CD4-positive, alpha-beta T cell treated with Interleukin-17A for 4 hours (primary cell): ENCODE results near the gene POLR2A.

Experiments
- DNase-seq: peaks from one replicate; pipeline ENCODE4 v3.0.0-alpha.2; 2020; ENCODE audit warnings: mixed read lengths

The POLR2A gene

DNA sequence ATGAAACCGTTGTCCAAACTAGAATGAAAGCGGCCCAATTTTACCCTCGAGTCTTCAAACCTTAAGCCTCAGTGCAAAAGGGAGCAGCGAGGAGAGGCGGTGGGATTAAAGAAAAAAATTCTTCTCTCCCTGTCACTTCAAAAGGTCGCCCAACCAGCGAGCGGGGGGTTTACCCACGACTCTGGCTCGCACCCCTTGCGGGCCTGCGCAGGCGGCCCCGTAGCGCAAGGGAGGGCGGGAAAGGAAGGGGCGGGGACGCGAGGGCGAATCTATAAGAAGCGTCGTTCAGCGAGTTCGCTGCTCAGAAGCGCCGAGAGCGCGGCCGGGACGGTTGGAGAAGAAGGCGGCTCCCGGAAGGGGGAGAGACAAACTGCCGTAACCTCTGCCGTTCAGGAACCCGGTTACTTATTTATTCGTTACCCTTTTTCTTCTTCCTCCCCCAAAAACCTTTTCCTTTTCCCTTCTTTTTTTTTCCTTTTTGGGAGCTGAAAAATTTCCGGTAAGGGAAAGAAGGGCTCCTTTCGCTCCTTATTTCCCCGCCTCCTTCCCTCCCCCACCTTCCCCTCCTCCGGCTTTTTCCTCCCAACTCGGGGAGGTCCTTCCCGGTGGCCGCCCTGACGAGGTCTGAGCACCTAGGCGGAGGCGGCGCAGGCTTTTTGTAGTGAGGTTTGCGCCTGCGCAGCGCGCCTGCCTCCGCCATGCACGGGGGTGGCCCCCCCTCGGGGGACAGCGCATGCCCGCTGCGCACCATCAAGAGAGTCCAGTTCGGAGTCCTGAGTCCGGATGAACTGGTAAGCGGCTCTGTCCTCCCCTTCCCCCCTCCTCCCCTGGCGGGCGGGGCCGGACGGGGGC lies at the start of gene POLR2A:
TSS of gene POLR2A (plus strand) at position 300 of the 852 bp plus-strand sequence.
- peak; percentile 98 for DNase-seq

DNA sequence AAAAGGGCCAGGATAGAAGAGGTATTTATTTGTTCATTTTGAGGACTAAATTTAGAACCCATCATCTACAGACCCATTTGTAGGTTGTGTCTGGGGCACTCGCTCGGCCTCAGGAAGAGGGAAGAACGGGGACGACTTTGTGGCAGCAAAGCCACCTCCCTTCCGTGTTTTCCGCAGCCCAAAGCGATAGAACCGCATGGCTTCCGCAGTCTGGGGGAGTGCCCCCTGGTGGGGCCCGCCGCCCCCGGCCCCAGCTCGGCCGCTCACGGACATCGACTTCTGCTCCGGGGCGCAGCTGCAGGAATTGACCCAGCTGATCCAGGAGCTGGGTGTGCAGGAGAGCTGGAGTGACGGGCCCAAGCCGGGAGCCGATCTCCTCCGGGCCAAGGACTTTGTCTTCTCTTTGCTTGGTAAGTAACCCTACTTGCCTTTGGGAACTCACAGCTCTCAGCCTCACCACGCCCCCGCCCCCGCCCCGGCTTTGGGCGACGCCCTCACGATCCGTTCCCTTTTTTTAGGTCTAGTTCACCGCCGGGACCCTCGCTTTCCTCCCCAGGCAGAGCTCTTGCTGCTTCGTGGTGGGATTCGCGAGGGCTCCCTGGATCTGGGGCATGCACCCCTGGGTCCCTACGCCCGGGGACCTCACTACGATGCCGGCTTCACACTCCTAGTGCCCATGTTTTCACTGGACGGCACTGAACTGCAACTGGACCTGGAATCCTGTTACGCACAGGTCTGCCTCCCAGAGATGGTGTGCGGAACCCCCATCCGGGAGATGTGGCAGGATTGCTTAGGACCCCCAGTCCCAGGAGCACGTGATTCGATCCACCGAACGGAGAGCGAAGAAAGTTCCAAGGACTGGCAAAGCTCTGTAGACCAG lies 48.2 kb upstream of the POLR2A start:
- peak; percentile 72 for DNase-seq

DNA sequence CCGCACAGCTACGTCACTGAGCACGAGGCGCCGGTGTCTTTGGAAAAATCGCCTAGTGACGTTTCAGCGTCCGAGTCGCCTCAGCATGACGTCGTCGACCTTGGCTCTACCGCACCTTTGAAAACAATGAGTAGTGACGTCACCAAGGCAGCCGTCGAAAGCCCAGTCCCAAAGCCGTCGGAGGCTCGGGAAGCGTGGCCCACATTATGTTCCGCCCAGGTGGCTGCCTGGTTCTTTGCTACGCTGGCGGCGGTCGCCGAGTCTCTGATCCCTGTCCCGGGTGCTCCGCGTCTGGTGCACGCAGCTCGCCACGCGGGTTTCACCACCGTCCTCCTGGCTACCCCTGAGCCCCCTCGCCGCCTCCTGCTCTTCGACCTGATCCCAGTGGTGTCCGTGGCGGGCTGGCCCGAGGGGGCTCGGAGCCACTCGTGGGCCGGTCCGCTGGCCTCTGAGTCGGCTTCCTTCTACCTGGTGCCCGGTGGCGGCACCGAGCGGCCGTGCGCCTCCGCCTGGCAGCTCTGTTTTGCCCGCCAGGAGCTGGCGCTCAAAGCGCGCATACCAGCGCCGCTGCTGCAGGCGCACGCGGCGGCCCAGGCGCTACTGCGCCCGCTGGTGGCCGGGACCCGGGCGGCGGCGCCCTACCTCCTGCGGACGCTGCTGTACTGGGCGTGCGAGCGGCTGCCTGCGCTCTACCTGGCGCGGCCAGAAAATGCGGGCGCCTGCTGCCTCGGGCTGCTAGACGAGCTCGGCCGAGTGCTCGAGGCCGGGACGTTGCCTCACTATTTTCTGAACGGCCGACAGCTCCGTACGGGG lies 47.4 kb upstream of the POLR2A start:
- peak; percentile 85 for DNase-seq

DNA sequence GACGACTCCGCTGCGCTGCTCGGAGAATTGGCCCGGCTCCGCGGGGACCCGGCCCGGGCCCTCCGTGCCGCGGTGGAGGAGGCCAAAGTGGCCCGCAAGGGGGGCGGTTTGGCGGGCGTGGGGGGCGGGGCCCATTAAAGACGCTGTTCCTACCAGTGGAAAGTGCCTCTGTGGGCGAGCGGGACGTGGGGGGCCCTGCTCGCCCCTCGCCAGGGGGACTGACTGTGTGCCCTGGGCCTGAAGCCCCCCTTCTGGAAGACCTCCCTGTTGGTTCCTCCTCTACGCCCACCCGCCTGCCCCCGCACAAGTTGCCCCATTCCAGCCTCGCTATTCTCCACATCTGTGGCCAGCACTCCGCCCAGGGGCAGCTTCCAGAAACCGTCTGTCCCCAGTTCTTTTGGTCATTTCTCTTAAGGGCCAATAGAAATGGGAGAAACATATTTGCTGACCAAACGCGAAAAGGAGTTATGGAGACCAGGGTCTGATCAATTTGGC lies 46.8 kb upstream of the POLR2A start:
- DNase-seq: no peak

DNA sequence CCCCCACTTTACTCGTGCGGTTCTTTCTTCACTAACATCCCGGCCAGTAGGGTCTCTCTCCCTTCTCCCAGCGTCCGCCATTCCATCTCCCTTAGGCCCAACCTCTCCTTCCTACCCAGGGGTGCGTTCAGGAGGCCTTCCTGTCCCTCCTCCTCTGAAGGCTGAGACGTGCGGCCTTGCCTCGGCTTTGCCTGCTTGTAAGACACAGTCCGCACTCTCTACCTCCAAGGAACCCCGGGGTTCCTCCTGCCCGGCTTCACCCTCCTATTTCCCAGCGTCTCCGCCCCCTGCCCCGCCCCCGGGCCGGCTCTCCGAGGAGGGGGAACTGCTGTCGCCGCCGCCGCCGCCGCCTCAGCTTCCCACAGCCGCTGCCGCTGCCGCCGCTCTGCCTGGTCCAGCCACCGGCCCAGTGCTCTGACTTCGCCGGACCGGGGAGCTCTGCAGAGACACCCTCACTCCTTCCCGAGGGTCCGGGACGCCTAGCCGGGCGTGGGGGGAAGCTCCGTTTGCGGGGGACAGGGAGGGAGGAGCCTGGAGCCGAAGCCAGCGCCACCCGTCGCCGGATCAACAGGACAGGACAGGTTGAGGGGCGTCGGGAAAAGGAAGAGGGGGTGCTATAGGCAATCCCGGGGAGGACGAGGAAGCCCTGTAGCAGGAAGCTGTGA lies 46.1 kb upstream of the POLR2A start:
- peak; percentile 85 for DNase-seq

DNA sequence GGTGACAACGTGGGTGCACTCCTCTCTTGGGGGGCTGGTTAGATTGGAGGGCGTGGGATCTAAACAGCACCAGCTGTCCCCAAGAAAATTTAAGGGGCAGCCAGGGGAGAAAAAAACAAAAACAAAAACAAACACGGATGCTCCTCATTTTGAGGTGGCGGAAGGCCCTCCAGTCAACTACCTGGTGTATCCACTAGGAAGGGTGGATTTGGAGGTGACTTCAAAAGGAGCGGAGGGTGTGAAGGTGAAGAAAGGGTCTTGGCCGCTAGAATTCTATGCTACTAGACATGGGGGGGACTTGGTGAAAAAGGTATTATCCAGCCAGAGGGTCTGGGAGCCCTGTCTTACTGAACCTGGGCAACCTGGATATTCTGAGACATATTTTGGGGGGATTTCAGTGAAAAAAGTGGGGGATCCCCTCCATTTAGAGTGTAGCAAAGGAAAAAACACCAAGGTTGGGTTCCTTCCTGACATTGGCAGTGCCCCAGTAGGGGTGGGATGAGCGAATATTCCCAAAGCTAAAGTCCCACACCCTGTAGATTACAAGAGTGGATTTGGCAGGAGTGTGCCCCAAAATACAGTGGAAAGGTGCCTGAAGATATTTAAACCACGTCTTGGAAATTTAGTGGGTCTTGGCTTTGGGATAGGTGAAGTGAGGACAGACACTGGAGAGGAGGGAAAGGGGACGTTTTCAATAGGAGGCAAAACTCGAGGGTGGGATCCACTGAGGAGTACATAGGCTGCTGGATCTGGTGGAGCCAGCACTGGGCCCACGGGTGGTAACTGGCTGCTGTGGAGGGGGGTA lies 45.3 kb upstream of the POLR2A start:
- no peak for DNase-seq

DNA sequence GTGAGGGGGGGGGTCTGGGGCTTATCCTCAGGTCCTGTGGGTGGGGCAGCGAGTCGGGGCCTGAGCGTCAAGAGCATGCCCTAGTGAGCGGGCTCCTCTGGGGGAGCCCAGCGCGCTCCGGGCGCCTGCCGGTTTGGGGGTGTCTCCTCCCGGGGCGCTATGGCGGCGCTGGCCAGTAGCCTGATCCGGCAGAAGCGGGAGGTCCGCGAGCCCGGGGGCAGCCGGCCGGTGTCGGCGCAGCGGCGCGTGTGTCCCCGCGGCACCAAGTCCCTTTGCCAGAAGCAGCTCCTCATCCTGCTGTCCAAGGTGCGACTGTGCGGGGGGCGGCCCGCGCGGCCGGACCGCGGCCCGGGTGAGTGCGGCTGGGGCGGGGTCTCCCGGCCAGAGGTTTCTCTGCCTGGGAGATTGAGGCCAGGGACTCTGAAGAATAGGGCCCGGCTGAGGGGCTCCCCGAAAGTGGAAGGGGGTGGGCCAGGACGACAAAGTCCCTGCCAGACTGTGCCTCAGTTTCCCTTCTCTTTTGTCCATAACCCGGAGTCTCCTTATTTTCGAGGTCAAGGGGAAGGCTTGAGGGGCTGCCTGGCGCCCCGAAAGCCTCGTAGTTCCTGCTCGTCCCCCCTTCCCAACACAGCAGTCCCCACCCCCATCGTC lies 44.6 kb upstream of the POLR2A start, which contains the start of gene FGF11:
TSS of gene FGF11 (plus strand) at position 51 of the 651 bp plus-strand sequence. CDS start at position 160, 109 bp downstream.
- DNase-seq: peak; percentile 12

DNA sequence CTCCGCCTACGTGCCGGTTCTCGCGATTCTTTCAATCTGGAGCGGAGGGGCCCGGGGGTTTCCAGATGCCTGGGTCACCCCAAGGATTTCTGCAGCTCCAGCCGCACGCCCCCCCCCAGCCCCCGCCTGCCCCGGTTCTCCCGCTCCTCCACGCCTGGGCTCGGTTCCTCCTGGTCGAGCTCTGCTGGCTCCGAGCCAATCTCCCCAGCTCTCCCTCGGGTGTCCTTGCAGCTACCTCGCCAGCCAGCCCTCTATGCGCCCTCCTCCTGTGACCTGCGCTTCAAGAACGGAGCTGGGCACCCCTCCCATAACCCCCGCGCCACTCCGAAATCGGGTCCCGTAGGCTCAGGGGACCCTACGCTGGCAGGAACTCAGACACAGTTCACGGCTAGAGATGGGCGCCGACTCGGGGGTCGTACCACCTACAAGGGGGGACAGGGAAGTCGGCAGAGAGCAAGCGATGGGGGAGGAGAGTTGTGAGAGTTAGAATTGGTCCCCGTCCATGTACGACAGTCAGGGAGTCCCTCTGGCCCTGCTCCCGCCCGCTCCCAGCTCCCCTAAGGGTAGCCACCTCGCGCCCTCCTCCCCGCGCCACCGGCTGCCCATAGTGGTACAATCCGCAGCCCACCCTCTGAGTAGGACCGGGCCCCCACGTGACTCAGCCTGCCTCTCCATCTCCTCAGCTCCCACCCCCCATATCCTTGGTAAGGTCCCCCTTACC lies 43.9 kb upstream of the POLR2A start:
- peak; percentile 45 for DNase-seq

DNA sequence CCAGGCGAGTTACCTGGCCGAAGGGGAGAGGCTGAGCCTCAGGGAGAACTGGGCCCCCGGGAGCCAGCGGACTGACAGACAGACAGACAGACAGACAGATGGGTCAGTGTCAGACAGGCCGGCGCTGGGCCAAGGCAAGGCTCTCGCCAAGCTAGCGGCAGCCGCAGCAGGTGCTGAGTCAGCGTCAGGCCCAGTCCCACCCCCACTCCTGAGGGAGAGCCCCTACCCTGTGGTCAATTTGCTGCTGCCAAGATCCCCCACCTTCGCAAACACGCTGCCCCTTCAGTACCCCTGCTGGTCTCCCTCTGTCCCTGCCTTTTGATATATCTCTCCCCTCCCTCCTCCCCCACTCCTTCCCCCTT lies 43.4 kb upstream of the POLR2A start:
- DNase-seq: peak; percentile 5

DNA sequence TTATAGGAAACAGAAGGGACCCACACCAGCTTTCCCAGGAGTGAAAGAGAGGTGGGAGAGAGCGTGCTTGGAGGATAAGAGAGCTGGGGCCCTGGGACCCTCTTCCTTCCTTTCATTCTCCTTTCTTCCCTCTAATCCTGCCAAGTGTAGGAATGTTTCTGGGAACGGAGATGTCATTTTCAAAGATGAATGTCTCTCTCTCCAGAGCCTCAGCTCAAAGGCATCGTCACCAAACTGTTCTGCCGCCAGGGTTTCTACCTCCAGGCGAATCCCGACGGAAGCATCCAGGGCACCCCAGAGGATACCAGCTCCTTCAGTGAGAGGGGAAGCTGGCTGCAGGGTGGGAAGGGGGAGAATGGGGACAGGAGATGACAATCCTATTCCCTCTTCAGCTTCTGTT lies 42.9 kb upstream of the POLR2A start:
- no peak for DNase-seq

DNA sequence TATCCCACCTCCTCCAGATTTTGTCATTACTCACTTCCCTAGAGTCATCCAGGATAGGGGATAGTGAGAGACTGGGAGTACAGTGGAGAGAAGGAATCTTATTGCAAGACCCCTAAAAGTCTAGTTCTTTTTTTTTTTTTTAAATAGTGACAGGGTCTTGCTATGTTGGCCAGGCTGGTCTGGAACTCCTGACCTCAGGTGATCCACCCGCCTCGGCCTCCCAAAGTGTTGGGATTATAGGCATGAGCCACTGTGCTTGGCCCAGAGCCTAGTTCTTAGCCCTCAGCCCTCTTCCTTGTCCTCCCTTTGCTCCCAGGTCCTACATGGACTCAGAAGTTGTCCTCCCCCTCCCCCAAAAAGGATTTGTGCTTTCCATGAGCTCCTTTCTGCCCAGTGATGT lies 42.0 kb upstream of the POLR2A start:
- no peak for DNase-seq

DNA sequence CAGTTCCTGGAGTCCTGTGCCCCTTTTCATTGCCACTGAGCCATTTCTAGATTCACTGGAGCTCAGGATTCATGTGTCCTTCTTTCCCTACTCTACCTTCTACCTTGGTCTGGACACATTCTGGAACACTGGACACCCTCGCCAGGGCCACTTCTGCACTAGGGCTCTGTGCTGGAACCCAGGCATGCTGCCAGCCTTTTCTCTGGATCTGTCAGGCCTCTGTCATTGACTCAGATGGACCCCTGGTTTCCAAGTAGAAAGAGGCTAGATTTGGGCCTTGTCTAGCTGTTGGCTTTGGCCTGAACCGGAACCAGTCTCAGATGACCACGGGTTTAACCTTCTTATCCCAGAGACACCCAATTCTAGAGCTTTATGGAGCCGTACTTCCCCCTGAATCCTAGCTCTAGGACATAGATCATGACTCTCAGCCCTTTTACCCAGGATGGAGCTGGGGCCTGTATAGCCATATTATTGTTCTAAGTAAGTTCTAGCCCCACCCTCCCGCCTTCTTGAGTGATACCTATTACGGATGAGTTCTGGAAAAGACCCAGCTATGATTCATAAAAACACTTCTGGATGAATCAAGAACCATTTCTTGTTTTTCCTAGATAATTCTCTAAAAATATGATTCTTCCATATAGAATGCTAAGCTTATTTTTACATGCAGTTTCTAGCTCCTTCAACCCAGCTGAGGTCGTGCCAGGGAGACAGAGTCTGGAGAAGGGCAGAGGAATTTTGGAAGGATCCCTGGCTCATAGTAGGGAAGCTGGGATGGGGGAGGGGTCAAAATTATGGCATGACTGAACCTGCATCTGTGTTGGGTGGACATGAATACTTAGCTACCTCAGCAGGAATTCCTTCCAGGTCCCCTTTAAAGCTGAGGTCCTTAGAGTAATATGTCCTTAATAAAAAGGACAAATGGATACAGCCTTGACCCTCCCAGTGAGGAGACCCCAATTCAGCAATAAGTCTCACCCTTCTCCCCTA lies 40.4 kb upstream of the POLR2A start:
- DNase-seq: no peak

DNA sequence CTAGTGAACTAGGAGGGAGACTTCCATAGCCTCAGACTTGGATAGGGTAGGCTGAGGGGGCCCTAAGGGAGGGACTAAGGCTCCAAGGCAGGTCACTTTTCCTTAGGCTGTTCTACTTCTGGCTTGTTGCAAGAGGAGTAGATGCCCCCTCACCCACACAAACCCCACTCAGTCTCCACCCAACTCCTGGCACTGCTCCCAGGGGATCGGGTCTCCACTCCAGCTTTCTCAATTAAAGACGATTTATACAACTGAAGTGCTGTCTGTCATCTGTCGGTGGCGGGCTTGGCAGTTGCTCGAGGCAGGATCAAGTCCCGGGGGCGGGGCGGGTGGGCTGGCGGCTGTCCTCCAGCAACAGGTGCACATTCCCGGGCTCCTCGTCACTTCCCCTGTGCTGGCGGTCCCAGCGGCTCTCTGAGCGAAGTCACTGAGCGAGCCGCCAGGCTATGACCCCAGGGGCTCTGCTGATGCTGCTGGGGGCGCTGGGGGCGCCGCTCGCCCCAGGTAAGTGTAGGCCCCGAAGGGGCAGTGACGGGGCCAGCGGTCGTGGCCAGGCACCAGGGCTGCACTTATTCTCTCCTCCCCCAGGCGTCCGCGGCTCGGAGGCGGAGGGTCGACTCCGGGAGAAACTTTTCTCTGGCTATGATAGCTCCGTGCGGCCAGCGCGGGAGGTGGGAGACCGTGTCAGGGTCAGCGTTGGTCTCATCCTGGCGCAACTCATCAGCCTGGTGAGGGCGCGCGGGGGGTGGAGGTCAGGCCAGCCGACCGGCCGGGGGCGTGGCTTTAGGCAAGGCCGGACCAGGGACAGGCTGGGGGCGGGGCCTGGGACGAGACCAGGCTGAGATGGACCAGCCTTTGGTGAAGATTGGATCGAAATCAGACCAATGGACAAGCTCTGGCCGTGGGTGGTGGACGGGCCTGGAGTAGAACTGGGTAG lies 39.2 kb upstream of the POLR2A start, which contains the start of gene CHRNB1:
TSS of gene CHRNB1 (plus strand) at position 380 of the 937 bp plus-strand sequence. CDS start at position 447, 67 bp downstream.
- peak; percentile 24 for DNase-seq

DNA sequence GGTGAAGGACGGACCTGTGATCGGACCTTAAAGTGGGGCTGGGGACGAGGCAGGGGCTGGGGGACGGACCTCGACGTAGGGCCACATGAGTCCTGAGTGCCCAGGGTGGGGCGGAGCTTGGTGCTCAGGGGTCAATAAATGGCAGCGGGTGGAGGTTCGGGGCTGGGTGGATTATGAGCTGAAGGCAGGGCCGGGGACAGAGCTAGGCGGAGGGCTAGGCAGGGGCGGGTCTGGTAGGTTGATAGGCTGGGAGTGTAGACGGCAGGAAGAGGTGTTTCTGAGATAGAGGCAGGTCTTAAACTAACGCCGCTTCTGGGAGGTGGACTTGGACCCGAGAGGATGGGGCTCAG lies 38.6 kb upstream of the POLR2A start:
- DNase-seq: peak; percentile 57

DNA sequence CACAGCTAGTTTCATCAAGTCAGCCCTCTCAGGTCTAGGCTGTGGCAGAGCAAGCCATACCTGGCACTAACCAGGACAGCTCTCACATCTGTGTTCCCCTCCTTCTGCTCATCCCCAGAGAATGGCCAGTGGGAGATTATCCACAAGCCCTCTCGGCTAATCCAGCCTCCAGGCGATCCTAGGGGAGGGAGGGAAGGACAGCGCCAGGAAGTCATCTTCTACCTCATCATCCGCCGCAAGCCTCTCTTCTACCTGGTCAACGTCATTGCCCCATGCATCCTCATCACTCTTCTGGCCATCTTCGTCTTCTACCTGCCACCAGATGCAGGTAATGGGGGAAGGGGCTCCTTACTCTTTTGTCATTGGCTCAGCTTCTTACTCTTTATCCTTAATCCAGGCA lies 35.7 kb upstream of the POLR2A start:
- DNase-seq: no peak

DNA sequence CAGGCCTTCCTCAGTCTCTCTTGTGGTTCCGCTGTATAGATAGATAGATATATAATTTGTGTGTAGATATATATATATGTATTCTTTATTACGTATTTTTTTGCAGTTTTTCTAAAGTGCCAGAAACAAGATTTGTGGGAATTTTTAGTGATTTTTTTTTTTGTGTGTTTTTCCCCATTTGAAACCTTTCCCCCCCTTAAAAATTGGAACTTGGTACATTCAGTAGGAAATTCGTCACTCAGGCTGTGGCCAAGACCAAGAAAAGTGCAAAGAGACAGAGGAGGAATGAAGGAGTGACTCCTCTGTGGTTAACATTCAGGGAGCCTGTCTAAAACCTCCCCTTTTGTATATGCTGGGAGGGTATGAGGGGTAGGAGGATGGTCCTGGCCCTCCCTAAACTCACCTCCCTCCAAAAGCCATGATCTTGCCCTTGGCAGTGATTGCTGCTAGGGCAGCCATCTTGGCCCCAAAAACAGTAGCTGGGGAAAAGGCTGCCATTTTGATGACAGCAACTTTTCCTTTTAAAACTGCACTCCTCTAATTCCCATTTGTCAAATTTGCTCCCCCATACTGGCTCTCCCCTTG lies 24.1 kb upstream of the POLR2A start:
- no peak for DNase-seq
